K562 (cell line): ENCODE results near the gene PNPLA2. TPM values are rescaled to one million over a fixed set of nuclear protein-coding genes. Genes with fewer than 3 reads are reported as not detected.

Source experiments
- ATAC-seq: fragments of 200-7000 bp; cut with Tn5 transposase; 3 replicates; pipeline ENCODE4 v1.9.1; 2020; ENCODE audit warnings: moderate library complexity
- BruUV-seq: library from RNA; stranded (reverse); fragments of 400-500 nt; replicated peaks from 2 replicates; lab custom pipeline; 2021; lab: Mats Ljungman, UMichigan
- CTCF ChIA-PET: fragments of 300-600 bp; formaldehyde crosslinking; extraction: SDS; loops from one replicate; lab custom pipeline; 2021; ENCODE audit warnings: low intra/inter-chr PET ratio; lab: Yijun Ruan, JAX
- POLR2A ChIA-PET: fragments of 300-600, 350-650 bp; sonication (Branson Sonifier 250); formaldehyde crosslinking; extraction: SDS; loops from one replicate; lab custom pipeline; 2021; ENCODE audit warnings: antibody characterized with exemption, inconsistent platforms; lab: Yijun Ruan, JAX
- DNase-seq, 4 experiments: peaks; one replicate each; pipeline versions ENCODE4 v3.0.0 to v3.0.0-alpha.2; 2011 to 2018; ENCODE audit warnings: low spot score in 3 of 4, mixed read lengths in 3 of 4; ENCODE audit errors: extremely low read depth in 1 of 4
- FAIRE-seq: peaks from 2 replicates; lab custom pipeline; 2011; peaks lifted over from hg19 to GRCh38; lab: Jason Lieb, UNC
- H2AFZ ChIP-seq: 2 replicates; pipeline ENCODE4 v1.6.0; 2011; ENCODE audit warnings: low read depth, low read length, control low read depth, inconsistent platforms
- H3K27ac ChIP-seq: fragments of 200-600 bp; 3 replicates; pipeline ENCODE4 v1.8.0; 2011; ENCODE audit warnings: low read depth, mild to moderate bottlenecking, control low read depth, inconsistent platforms, low read length, moderate library complexity, mixed read lengths; ENCODE audit errors: extremely low read depth
- H3K27me3 ChIP-seq, 2 experiments: fragments of 300-600 bp in 1 of 2; 2 replicates in 1 of 2; 3 replicates in 1 of 2; pipeline versions ENCODE4 v1.6.0 to v1.8.0; 2011; ENCODE audit warnings: inconsistent platforms in 2 of 2, low read length in 2 of 2, mild to moderate bottlenecking in 1 of 2, mixed read lengths in 1 of 2, moderate library complexity in 1 of 2; ENCODE audit not compliant: control insufficient read depth in 2 of 2, insufficient read depth in 2 of 2
- H3K36me3 ChIP-seq: fragments of 300-600 bp; 3 replicates; pipeline ENCODE4 v1.8.0; 2011; ENCODE audit warnings: mild to moderate bottlenecking, low read length, inconsistent platforms; ENCODE audit not compliant: control insufficient read depth, insufficient read depth
- H3K4me1 ChIP-seq, 2 experiments: fragments of 200-600 bp in 1 of 2; replicated peaks in 1 of 2; 2 replicates in 1 of 2; 3 replicates in 1 of 2; pipeline versions ENCODE4 v1.5.1 to v1.8.0; 2011; ENCODE audit warnings: inconsistent platforms in 2 of 2, low read length in 2 of 2, mild to moderate bottlenecking in 1 of 2, mixed read lengths in 1 of 2, moderate library complexity in 1 of 2; ENCODE audit not compliant: control insufficient read depth in 2 of 2, insufficient read depth in 2 of 2
- H3K4me2 ChIP-seq: 2 replicates; pipeline ENCODE4 v1.6.1; 2011; ENCODE audit warnings: low read length, control low read depth, inconsistent platforms, mixed read lengths; ENCODE audit not compliant: insufficient read depth
- H3K4me3 ChIP-seq: fragments of 200-600 bp; sonication (generic), shearing (Covaris generic); 2 replicates; pipeline ENCODE4 v1.5.1; 2016; ENCODE audit warnings: control low read depth, inconsistent platforms
- H3K79me2 ChIP-seq: fragments of 200-600 bp; 3 replicates; pipeline ENCODE4 v1.8.0; 2011; ENCODE audit warnings: low read length, inconsistent platforms; ENCODE audit not compliant: control insufficient read depth, insufficient read depth
- H3K9ac ChIP-seq, 2 experiments: 2 replicates each; pipeline versions ENCODE4 v1.6.0 to v1.6.1; 2011; ENCODE audit warnings: low read depth in 2 of 2, low read length in 2 of 2, control low read depth in 1 of 2, inconsistent platforms in 1 of 2, mild to moderate bottlenecking in 1 of 2, mixed read lengths in 1 of 2; ENCODE audit not compliant: insufficient read depth in 1 of 2
- H3K9me1 ChIP-seq: one replicate; pipeline ENCODE4 v1.6.0; 2011; ENCODE audit warnings: inconsistent platforms, mild to moderate bottlenecking, low read length, moderate library complexity; ENCODE audit not compliant: control insufficient read depth, insufficient read depth
- H3K9me3 ChIP-seq: replicated peaks from 2 replicates; pipeline ENCODE4 v1.5.1; 2011; ENCODE audit warnings: low read depth, low read length, inconsistent platforms; ENCODE audit not compliant: control insufficient read depth, insufficient read depth
- H4K20me1 ChIP-seq: replicated peaks from 2 replicates; pipeline ENCODE4 v1.6.1; 2011; ENCODE audit warnings: low read length, inconsistent platforms, mixed read lengths; ENCODE audit not compliant: control insufficient read depth, insufficient read depth
- CBFA2T3 ChIP-seq: fragments of 450-650 bp; IDR thresholded peaks from 2 replicates; pipeline ENCODE4 v1.6.1; 2017
- HMGN3 ChIP-seq: IDR thresholded peaks from 2 replicates; pipeline ENCODE4 v1.6.1; 2011; ENCODE audit warnings: borderline replicate concordance, low read depth, mild to moderate bottlenecking, mixed read lengths, low read length; ENCODE audit not compliant: insufficient read length; ENCODE audit errors: extremely low read depth
- MCM3 ChIP-seq: fragments of 450-650 bp; IDR thresholded peaks from 2 replicates; pipeline ENCODE4 v1.6.1; 2016
- POLR2B ChIP-seq: fragments of 450-650 bp; IDR thresholded peaks from 2 replicates; pipeline ENCODE4 v1.6.1; 2018; ENCODE audit warnings: low read depth; ENCODE audit not compliant: partially characterized antibody
- TAF15 ChIP-seq: fragments of 200-400 bp; formaldehyde crosslinking; IDR thresholded peaks from 2 replicates; pipeline ENCODE4 v1.6.1; 2017; ENCODE audit warnings: mild to moderate bottlenecking, low read depth, low read length, moderate library complexity
- WGBS: fragments of 100-300 bp; shearing (Covaris generic); methylation state at CpG from one replicate; pipeline ENCODE4 v1.1.6; 2016; ENCODE audit warnings: low coverage, mixed read lengths; ENCODE audit not compliant: insufficient coverage; ENCODE audit errors: missing lambda C conversion rate; 5-methylcytosine and 5-hydroxymethylcytosine counted together
- in situ Hi-C: fragments of 300-500 bp; cut with MboI; formaldehyde crosslinking; loops from 4 replicates; pipeline ENCODE4 v1.15.0; 2018; ENCODE audit warnings: inconsistent platforms, mixed read lengths
- intact Hi-C: fragments of 100-400 bp; cut with micrococcal nuclease; formaldehyde crosslinking; loops from 2 replicates; pipeline ENCODE4 v1.14.2; 2022
- polyA plus RNA-seq, 8 experiments: library from polyadenylated mRNA; depleted of rRNA in 4 of 8; stranded (reverse) in 5 of 8; unstranded in 3 of 8; fragments of >200 nt; fragmentation: Nextera tagmentation in 2 of 8; fragmentation: Illumina TruSeq in 1 of 8; extraction: Ambion mirVana in 2 of 8; extraction: Trizol in 1 of 8; gene quantifications; 2 replicates each; pipeline versions ENCODE4 v1.2.1 to v1.2.3, GENCODE V29; 2011 to 2014; ENCODE audit warnings: inconsistent platforms in 1 of 8, missing spikeins in 1 of 8
- total RNA-seq, 7 experiments: library from RNA; depleted of rRNA in 6 of 7; stranded (reverse); fragments of >200 nt in 6 of 7; fragmentation: Illumina TruSeq in 2 of 7; extraction: Trizol in 2 of 7; gene quantifications; 2 replicates each; pipeline versions ENCODE4 v1.2.1 to v1.2.3, GENCODE V29; 2011 to 2021; ENCODE audit warnings: low replicate concordance in 1 of 7
- TF ChIP-seq, protein P1 (sequence below): sonication (generic); formaldehyde crosslinking; IDR thresholded peaks from 2 replicates; pipeline ENCODE4 v1.8.0; 2022; ENCODE audit warnings: missing genetic modification reagents, mild to moderate bottlenecking, borderline replicate concordance
- TF ChIP-seq, protein P2 (sequence below), 2 experiments: fragments of 450-650 bp in 1 of 2; sonication (generic) in 1 of 2; formaldehyde crosslinking in 1 of 2; IDR thresholded peaks; 2 replicates each; pipeline versions ENCODE4 v1.7.1 to v1.9.0; 2016 to 2022; ENCODE audit warnings: inconsistent platforms in 1 of 2, mild to moderate bottlenecking in 1 of 2, missing genetic modification reagents in 1 of 2

PNPLA2 gene
- total and polyA plus RNA-seq, 9 of the 15 experiments (the other 6 are each of a cell fraction or from before 2014, with no cell fraction given) = 0.39 to 87.1 (median 8.4) TPM

DNA sequence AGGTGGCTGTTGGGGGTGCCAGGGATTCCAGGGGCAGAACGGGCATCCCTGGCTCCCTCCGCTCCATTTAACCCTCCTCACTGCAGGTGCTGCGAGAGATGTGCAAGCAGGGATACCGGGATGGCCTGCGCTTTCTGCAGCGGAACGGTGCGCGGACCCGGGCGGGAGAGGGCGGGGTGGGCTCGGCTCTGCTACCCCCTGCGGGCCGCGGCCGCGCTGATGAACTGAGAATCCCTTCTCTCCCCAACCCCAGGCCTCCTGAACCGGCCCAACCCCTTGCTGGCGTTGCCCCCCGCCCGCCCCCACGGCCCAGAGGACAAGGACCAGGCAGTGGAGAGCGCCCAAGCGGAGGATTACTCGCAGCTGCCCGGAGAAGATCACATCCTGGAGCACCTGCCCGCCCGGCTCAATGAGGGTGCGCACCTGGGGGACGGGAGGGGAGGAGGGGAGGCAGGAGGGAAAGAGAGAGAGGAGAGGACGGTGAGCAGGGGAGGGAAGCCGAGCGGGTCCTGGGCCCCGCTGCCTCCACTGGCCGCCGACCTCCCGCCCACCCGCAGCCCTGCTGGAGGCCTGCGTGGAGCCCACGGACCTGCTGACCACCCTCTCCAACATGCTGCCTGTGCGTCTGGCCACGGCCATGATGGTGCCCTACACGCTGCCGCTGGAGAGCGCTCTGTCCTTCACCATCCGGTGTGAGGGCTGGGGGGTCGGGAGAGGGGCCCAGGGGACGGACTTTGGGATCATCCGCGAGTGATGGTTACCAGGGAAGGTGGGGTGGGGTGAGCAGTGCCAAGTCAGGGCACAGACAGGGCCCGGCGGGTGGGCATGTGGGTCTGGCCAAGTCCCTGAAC lies 5.0 kb downstream of the PNPLA2 start:
- no TSS peak for BruUV-seq
- 0 out of 2 replicates have a peak, but pooled peaks have one; percentile 69 for TF ChIP-seq TAF15
- no peak for TF ChIP-seq MCM3
- TF ChIP-seq, protein P1, sequence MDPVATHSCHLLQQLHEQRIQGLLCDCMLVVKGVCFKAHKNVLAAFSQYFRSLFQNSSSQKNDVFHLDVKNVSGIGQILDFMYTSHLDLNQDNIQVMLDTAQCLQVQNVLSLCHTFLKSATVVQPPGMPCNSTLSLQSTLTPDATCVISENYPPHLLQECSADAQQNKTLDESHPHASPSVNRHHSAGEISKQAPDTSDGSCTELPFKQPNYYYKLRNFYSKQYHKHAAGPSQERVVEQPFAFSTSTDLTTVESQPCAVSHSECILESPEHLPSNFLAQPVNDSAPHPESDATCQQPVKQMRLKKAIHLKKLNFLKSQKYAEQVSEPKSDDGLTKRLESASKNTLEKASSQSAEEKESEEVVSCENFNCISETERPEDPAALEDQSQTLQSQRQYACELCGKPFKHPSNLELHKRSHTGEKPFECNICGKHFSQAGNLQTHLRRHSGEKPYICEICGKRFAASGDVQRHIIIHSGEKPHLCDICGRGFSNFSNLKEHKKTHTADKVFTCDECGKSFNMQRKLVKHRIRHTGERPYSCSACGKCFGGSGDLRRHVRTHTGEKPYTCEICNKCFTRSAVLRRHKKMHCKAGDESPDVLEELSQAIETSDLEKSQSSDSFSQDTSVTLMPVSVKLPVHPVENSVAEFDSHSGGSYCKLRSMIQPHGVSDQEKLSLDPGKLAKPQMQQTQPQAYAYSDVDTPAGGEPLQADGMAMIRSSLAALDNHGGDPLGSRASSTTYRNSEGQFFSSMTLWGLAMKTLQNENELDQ (CRISPR knock-in tag) = no peak
- TF ChIP-seq, protein P2, sequence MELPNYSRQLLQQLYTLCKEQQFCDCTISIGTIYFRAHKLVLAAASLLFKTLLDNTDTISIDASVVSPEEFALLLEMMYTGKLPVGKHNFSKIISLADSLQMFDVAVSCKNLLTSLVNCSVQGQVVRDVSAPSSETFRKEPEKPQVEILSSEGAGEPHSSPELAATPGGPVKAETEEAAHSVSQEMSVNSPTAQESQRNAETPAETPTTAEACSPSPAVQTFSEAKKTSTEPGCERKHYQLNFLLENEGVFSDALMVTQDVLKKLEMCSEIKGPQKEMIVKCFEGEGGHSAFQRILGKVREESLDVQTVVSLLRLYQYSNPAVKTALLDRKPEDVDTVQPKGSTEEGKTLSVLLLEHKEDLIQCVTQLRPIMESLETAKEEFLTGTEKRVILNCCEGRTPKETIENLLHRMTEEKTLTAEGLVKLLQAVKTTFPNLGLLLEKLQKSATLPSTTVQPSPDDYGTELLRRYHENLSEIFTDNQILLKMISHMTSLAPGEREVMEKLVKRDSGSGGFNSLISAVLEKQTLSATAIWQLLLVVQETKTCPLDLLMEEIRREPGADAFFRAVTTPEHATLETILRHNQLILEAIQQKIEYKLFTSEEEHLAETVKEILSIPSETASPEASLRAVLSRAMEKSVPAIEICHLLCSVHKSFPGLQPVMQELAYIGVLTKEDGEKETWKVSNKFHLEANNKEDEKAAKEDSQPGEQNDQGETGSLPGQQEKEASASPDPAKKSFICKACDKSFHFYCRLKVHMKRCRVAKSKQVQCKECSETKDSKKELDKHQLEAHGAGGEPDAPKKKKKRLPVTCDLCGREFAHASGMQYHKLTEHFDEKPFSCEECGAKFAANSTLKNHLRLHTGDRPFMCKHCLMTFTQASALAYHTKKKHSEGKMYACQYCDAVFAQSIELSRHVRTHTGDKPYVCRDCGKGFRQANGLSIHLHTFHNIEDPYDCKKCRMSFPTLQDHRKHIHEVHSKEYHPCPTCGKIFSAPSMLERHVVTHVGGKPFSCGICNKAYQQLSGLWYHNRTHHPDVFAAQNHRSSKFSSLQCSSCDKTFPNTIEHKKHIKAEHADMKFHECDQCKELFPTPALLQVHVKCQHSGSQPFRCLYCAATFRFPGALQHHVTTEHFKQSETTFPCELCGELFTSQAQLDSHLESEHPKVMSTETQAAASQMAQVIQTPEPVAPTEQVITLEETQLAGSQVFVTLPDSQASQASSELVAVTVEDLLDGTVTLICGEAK (IDR thresholded peaks at IDR 0.05) = no peak
- TF ChIP-seq, protein P2 (CRISPR knock-in tag; IDR thresholded peaks at IDR 0.05) = no peak
- no peak for TF ChIP-seq CBFA2T3
- no peak for TF ChIP-seq POLR2B
- TF ChIP-seq HMGN3 = peak; percentile 17
- FAIRE-seq (no peak), ATAC-seq (no peak), DNase-seq (no peak)
- 94% methylated on average over 21 of the region's 53 CpGs for WGBS
- peaks cover 29% of the 10 kb centered on the region for H3K79me2 ChIP-seq
- intact Hi-C loops (no loop called here), in situ Hi-C loops (no loop called here)
- H3K4me1 ChIP-seq = peaks cover 30 to 91% of the 10 kb centered on the region in 2 experiments
- ChIA-PET CTCF (no interaction called here), POLR2A (interaction anchor here (0.5 to 2.5 kb wide), 7 partner anchors 8 to 33 kb away, joined by 3 to 20 read pairs (median 3); partner anchors contain the start of gene RPLP2)
- no peak overlapping the region for H3K9ac ChIP-seq
- no peak overlapping the region for H3K4me2 ChIP-seq
- no peak overlapping the region for H3K4me3 ChIP-seq
- no peaks in the 10 kb centered on the region for H3K27me3 ChIP-seq
- H3K27ac ChIP-seq = no peak overlapping the region
- H2AFZ ChIP-seq = no peak overlapping the region
- H4K20me1 ChIP-seq = peaks cover 13% of the 10 kb centered on the region
- H3K36me3 ChIP-seq = peaks cover 37% of the 10 kb centered on the region; the same call in 1 of the 3 replicates
- H3K9me3 ChIP-seq = no peaks in the 10 kb centered on the region
- H3K9me1 ChIP-seq = peaks cover 6% of the 10 kb centered on the region
